Mucosa of stomach (tissue), 1 donor: Measurements from ENCODE around the gene PRPF6.

Experiments used
- H3K27me3 ChIP-seq: one replicate; pipeline ENCODE4 v1.7.0; 2013; ENCODE audit warnings: mild to moderate bottlenecking, low read length; ENCODE audit not compliant: control insufficient read depth, insufficient read depth
- H3K36me3 ChIP-seq: one replicate; pipeline ENCODE4 v1.7.0; 2013; ENCODE audit warnings: low read length; ENCODE audit not compliant: control insufficient read depth, insufficient read depth
- H3K4me1 ChIP-seq: one replicate; pipeline ENCODE4 v1.7.0; 2013; ENCODE audit warnings: mild to moderate bottlenecking, low read length; ENCODE audit not compliant: control insufficient read depth, insufficient read depth
- H3K4me3 ChIP-seq: one replicate; pipeline ENCODE4 v1.7.0; 2013; ENCODE audit warnings: low read length
- H3K9ac ChIP-seq: one replicate; pipeline ENCODE4 v1.7.0; 2013; ENCODE audit warnings: mild to moderate bottlenecking, low read length, moderate library complexity
- H3K9me3 ChIP-seq: one replicate; pipeline ENCODE4 v1.7.0; 2013; ENCODE audit warnings: mild to moderate bottlenecking, low read length, moderate library complexity; ENCODE audit not compliant: control insufficient read depth
- donor health status: Pancreatic carcinoma.

The PRPF6 gene

DNA sequence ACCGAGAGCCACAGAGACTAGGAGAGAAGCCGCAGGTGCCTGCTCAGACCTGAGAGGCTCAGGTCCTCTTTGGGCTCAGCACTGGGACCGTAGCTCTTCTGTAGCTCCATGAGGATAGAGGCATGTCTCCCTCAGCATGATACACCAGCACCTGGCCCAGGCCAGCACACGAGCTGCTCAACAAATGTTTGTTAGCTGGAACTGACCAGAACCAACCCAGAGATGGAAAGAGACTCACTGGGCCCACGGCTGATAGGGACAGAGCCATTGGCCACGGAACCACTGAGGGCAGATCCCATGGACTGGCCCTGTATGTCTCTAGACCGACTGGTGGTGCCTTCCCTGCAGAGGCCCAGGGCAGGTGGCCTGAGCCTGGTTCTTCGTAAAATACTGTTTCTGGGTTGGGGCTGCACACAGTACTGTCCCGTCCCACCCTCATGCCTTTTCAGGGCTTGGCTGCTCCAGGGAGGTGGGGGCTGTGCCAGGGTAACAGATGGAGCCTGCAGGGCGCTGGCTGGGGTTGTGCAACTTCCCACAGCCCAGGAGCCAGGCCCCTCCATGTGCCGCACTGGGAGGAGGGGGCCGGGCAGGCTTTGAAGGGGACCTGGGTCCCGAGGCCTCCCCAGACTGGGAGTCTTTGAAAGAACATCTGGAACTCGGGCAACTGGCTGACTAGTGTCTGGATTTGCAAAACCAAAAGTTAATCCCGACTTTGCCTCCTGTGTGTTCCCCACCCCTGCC, 60.3 kb downstream of the PRPF6 start:
- Histone ChIP-seq H3K4me1 (peaks cover 26% of the 10 kb centered on the region), H3K9me3 (no peaks in the 10 kb centered on the region), H3K36me3 (no peaks in the 10 kb centered on the region), H3K4me3 (no peak overlapping the region), H3K27me3 (peaks cover 72% of the 10 kb centered on the region), H3K9ac (no peak overlapping the region)

DNA sequence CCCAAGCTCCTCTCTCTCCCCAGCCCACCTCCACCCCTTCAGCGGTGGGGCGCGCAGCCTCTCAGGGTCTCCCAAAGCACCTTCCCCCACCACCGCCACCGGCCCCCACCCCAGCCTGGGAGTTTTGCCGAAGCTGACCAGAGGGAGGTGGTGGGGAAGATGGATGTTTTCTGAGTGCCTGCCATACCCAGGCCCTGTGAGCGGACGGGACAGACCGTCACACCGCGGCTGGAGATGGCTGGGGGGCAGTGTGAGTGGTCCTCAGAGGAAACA, 60.8 kb downstream of the PRPF6 start:
- Histone ChIP-seq H3K36me3 (no peaks in the 10 kb centered on the region), H3K9me3 (no peaks in the 10 kb centered on the region), H3K4me1 (peaks cover 26% of the 10 kb centered on the region), H3K9ac (peak overlapping the region; percentile 37), H3K27me3 (peaks cover 72% of the 10 kb centered on the region), H3K4me3 (no peak overlapping the region)

DNA sequence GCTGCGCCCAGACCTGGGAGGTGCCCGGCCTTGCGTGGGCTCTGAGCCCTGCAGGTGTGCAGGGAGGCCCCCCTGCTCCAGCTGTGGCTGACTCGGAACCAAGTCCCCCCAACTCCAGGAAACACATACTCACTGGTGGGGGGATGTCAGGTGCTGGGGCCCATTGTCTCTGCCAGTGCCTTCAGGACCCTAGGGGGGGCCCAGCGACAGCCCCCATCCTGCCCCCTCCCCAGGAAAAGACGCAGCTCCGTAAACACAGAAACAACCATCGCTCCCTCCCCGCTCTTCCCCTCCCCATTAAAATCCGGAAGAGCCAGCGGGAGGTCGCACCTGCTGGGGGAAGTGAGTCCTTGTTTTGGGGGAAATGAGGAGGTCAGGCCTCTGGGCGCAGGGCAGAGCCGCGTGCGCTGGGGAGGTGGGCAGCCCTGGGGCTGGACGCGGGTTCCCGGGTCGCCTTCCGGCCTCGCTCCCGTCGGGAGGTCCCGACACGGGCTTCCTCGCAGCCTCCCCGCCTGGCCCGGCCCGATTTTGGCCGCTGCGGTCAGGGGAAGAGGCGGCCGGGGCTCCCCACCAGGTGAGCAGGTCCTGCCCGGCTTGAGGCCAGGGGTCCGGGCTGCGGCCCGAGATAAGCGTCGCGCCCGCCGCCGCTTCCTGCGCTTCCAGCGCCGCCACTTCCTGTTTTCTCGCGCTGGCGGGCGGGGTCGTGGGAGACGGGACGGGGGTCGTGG, 61.3 kb downstream of the PRPF6 start:
- H3K9me3 ChIP-seq = no peaks in the 10 kb centered on the region
- peak overlapping the region; percentile 37 for H3K9ac ChIP-seq
- H3K4me1 ChIP-seq = peaks cover 26% of the 10 kb centered on the region
- no peak overlapping the region for H3K4me3 ChIP-seq
- no peaks in the 10 kb centered on the region for H3K36me3 ChIP-seq
- H3K27me3 ChIP-seq = peaks cover 72% of the 10 kb centered on the region

DNA sequence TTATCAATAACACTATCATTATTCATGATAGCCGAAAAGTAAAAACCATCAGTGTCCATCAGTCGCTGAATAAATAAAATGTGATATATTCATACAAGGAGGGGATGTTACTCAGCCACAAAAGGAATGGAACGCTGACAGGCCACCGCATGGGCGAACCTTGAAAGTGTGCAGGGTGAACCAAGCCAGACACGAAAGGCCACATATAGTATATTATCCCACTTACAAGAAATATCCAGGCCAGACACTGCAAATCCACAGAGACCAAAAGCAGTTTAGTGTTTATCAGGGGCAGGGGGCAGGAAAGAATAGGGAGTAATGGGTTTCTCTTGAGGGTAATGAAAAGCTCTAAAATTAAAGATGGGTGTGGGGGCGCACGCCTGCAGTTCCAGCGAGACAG, 62.8 kb downstream of the PRPF6 start:
- peaks cover 78% of the 10 kb centered on the region for H3K27me3 ChIP-seq
- H3K9me3 ChIP-seq = no peaks in the 10 kb centered on the region
- H3K4me1 ChIP-seq = peaks cover 18% of the 10 kb centered on the region
- no peak overlapping the region for H3K9ac ChIP-seq
- no peak overlapping the region for H3K4me3 ChIP-seq
- no peaks in the 10 kb centered on the region for H3K36me3 ChIP-seq

DNA sequence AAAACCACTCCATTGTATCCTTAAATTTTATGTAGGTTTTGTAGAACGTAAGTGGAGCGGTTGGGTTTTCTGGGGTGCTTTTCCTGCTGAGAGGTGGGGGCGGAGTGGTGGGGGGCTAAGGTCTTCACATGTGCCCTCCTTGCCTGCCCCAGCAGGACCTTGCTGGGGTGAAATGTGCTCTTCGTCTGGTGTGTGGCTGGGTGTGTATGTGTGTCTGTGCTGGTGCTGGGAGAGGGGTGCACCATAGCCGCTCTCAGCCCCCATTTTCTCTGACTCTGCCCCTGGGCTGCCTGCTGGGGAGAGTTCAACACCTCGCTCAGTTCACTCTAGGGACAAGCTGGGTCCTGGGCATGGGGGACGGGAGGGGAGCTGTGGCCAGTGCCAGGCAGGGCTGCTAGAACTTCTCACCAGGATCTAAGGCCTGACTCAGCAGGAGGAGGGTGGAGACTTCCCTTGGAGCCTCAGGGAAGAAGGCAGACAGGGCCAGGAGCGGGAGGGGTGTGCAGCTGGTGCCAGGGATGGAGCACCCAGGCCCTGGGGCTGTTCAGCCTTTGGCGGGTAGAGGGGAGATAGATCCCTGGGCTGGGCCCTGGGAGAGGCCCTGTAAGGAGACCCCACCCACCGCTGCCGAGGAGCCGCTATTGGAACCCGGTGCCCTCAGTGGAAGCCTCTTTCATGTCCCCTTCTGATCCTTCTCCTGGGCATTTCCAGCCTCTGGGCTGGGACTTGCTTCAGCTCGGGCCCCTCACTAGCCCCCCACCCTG, 63.7 kb downstream of the PRPF6 start:
- Histone ChIP-seq H3K36me3 (no peaks in the 10 kb centered on the region), H3K4me3 (no peak overlapping the region), H3K4me1 (peaks cover 10% of the 10 kb centered on the region), H3K9ac (no peak overlapping the region), H3K9me3 (no peaks in the 10 kb centered on the region), H3K27me3 (peaks cover 73% of the 10 kb centered on the region)

DNA sequence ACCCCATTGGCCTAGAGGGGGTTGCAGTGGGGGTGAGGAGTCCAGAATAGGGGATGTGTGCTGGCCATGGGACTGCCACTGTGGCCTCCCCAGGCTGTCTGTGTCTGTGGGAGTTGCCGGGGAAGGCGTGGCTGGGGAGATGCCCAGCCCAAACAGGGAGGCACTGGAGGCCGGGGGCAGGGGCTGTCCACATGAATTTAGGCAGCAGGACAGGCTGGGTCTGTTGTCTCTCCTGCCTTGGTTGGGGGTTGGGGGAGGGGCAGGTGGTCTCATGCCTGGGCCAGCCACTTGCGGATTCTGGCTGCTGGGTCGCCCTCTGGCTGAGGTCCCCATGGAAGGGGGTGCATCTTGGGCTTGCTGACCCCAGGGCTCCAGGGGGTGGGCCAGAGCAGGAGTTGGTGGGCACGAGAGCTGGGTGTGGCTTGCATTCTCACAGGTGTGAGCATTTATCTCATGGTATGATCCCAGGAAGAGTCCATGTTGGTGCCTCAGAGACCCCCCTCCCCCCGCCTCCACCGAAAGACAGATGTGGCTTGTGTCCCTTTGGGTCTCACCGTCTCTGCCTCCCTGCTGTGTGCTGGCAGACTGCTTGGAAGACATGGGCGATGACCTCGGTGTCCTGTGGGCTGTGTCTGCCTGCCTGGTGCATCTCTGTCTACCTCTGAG, 64.5 kb downstream of the PRPF6 start:
- peaks cover 73% of the 10 kb centered on the region for H3K27me3 ChIP-seq
- H3K4me3 ChIP-seq = no peak overlapping the region
- no peaks in the 10 kb centered on the region for H3K9me3 ChIP-seq
- peaks cover 10% of the 10 kb centered on the region for H3K4me1 ChIP-seq
- no peak overlapping the region for H3K9ac ChIP-seq
- H3K36me3 ChIP-seq = no peaks in the 10 kb centered on the region

DNA sequence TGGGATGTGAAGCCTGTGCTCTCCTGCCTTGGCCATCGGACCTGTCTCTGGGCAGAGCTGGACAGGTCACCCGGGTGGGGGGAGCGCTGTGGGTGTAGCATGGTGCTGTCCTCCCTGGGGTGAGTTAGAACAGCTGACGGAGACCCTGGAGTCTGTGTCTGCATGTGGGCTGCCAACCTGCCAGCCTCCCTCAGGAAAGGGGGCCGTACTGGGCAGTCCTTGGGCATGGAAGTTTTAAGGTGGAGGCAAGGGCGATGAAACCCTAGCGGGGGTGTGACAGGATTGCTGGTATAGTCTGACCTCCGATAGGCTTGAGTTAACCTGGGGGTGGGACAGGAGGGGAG, 66.1 kb downstream of the PRPF6 start:
- Histone ChIP-seq H3K4me1 (peaks cover 4% of the 10 kb centered on the region), H3K9ac (no peak overlapping the region), H3K9me3 (no peaks in the 10 kb centered on the region), H3K36me3 (no peaks in the 10 kb centered on the region), H3K4me3 (no peak overlapping the region), H3K27me3 (peaks cover 73% of the 10 kb centered on the region)

DNA sequence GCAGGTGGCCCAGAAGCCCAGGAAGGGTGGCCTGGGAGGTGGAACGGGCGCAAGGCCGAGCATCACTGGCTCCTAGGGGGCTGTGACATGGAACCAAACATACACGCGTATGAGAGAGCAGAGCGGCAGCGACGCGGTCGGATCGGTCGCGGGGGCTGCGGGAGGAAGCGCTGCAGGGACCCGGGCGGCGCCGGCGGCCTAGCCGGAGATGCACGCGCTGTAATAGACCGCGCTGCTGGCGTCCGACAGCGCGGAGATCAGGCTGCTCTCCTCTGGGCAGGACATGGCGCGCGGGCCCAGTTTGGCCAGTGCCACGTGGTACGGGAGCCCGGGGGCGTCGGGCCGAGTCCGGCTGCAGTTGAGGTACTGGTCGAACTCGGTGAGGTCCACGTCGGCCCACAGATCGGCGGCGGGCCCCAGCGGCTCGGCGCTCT, 67.1 kb downstream of the PRPF6 start:
- Histone ChIP-seq H3K9ac (no peak overlapping the region), H3K4me3 (no peak overlapping the region), H3K36me3 (no peaks in the 10 kb centered on the region), H3K4me1 (no peaks in the 10 kb centered on the region), H3K27me3 (peaks cover 78% of the 10 kb centered on the region), H3K9me3 (no peaks in the 10 kb centered on the region)

DNA sequence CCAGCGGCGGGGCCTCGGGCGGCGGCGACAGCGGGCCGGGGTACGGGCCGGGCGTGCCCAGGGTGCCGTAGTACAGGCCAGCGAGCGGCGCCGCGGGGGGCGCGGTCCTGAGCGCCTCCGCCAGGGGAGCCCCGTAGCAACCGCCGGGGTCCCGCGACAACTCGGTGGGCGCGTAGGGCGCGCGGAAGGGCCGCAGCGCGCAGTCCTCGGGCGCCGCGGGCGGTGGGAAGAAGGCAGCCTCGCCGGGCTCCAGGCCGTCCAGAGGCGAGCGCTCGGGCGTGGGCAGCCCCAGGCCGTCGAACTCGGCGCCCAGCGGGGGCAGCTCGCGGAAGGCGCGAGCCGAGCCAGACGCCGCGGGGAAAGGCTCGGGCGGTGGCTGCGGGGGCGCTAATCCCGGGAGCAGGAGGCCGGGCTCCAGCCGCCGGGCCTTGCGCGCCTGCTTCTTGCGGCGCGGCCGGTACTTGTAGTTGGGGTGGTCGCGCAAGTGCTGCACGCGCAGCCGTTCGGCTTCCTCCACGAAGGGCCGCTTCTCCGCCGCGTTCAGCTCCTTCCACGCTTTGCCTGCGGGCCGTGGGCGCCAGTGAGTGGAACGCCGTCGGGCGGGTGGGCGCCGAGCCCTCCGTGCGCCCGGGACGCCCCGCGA, 67.6 kb downstream of the PRPF6 start:
- H3K4me3 ChIP-seq = no peak overlapping the region
- no peaks in the 10 kb centered on the region for H3K4me1 ChIP-seq
- H3K9me3 ChIP-seq = no peaks in the 10 kb centered on the region
- H3K9ac ChIP-seq = no peak overlapping the region
- peaks cover 83% of the 10 kb centered on the region for H3K27me3 ChIP-seq
- H3K36me3 ChIP-seq = no peaks in the 10 kb centered on the region

DNA sequence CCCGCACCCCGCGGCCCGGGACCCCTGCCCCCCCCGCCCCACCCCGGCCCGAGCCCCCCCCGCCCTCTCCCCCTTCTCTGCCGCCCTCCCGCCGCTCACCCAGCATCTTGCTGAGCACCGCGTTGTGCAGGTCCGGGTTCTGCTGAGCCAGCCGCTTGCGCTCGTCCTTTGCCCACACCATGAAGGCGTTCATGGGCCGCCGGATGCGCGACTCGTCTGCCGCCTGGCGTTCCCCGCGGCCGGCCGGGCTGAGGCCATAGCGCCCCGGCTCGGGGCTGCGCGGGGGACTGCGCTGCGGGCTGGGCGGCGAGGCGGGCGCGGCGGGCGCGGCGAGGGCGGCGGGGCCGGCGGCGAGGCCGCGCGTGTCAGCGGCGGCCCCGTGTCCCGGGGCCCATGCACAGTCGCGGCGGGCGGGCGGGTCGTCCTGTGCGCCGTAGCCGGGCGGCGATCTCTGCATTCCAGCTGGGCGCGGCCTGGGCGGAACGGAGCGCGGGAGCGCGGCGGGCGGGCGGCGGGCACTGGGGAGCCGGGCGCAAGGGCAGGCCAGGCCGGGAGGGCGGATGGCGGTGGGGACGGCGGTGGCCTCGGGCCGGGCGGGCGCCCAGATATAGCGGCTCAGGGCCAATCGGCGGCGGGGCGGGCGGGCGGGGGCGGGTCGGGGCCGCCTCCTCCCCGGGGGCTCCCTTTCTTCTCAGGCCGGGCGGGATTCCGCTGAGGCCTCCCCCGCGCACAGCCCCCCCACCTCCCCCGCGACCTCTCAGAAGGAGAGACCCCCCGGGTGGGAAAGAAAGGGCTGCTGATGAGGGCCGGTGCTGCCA, 68.3 kb downstream of the PRPF6 start, which contains the start of gene SOX18:
SOX18 (minus strand) TSS at position 580 of the 818 bp plus-strand sequence; CDS start at position 457, 123 bp downstream.
- Histone ChIP-seq H3K4me3 (no peak within 1 kb of the TSS), H3K4me1 (no peaks in the 10 kb centered on the region), H3K9ac (no peak within 1 kb of the TSS)

DNA sequence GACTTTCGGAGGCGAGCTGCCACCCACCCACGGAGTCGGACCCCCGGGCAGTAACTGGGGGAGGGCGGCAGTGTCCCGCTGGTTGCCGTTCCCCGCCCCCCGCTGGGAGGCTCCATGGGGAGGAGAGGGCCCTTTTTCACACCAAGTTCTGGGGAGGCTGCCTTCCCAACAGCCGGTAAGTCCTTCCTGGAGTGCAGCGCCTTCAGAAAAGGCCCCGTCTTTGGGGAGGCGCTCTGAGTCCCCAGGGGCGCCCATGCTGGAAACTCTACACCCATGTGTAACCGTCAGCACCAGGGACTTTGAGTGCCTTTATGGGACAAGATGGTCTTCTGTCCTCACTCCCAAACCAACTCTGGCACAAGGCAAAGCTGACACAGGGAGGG, 68.9 kb downstream of the PRPF6 start:
- Histone ChIP-seq H3K4me1 (no peaks in the 10 kb centered on the region), H3K4me3 (no peak overlapping the region), H3K9me3 (no peaks in the 10 kb centered on the region), H3K36me3 (no peaks in the 10 kb centered on the region), H3K9ac (no peak overlapping the region), H3K27me3 (peaks cover 88% of the 10 kb centered on the region)

More for the DNA sequence above, 68.3 kb downstream of the PRPF6 start, which contains the start of gene SOX18:
- Histone ChIP-seq H3K36me3 (no peaks in the 10 kb centered on the region), H3K27me3 (peaks cover 90% of the 10 kb centered on the region), H3K9me3 (no peaks in the 10 kb centered on the region)
